ENCODE results near the gene TMOD4.

Gene TMOD4

GRCh38 chr1:151137789-151138188 is 38.0 kb downstream of the TMOD4 start:
- no peak for DNase-seq

- no peak for DNase-seq
Observed at GRCh38 chr1:151135433-151136385, 40.1 kb downstream of the TMOD4 start.

- no peak for DNase-seq
Observed at GRCh38 chr1:151134991-151135390, 40.8 kb downstream of the TMOD4 start.

- DNase-seq = no peak
Observed at GRCh38 chr1:151134396-151134795, 41.4 kb downstream of the TMOD4 start.

- no peak for DNase-seq
Observed at GRCh38 chr1:151133018-151133806, 42.6 kb downstream of the TMOD4 start.

GRCh38 chr1:151132335-151133017 is 43.3 kb downstream of the TMOD4 start:
- DNase-seq = no peak

- no peak for DNase-seq
Observed at GRCh38 chr1:151131701-151132334, 44.0 kb downstream of the TMOD4 start.

- peak; percentile 78 to 89 for DNase-seq
Observed at GRCh38 chr1:151130987-151131586, 44.7 kb downstream of the TMOD4 start.

- DNase-seq = no peak
Observed at GRCh38 chr1:151128800-151129199, 47.0 kb downstream of the TMOD4 start.

GRCh38 chr1:151124763-151125403 is 50.9 kb downstream of the TMOD4 start:
- no peak for DNase-seq

Measured in CD4-positive, alpha-beta T cell treated with Interleukin-4 for 1 hour (primary cell).